GM12878 (cell line): ENCODE measurements around the gene NOD1.

Source experiments
- EZH2 ChIP-seq: IDR thresholded peaks from 2 replicates; pipeline ENCODE4 v1.6.1; 2012; ENCODE audit warnings: low read depth, mild to moderate bottlenecking, control low read depth, inconsistent platforms, low read length, borderline replicate concordance; ENCODE audit not compliant: control insufficient read depth
- IRF3 ChIP-seq: fragments of 450-650 bp; IDR thresholded peaks from 2 replicates; pipeline ENCODE4 v1.6.1; 2014; ENCODE audit warnings: mild to moderate bottlenecking
- SMC3 ChIP-seq: IDR thresholded peaks from 2 replicates; pipeline ENCODE4 v1.6.1; 2011; ENCODE audit warnings: low read length, improper control_type of control experiment, borderline replicate concordance
- TF ChIP-seq, protein P1 (sequence below), 3 experiments: IDR thresholded peaks in 2 of 3; conservative IDR thresholded peaks in 1 of 3; 2 replicates each; pipeline ENCODE4 v1.5.1; 2011; ENCODE audit warnings: low read depth in 3 of 3, low read length in 3 of 3, mild to moderate bottlenecking in 3 of 3, control low read depth in 2 of 3, moderate library complexity in 2 of 3, inconsistent platforms in 1 of 3, mixed read lengths in 1 of 3; ENCODE audit not compliant: control insufficient read depth in 2 of 3, insufficient read depth in 1 of 3; ENCODE audit errors: extremely low read depth in 1 of 3

GRCh38 chr7:30514177-30514576 lies 35.6 kb upstream of the NOD1 start:
- TF ChIP-seq SMC3 (no peak), EZH2 (no peak), IRF3 (no peak)
- TF ChIP-seq, protein P1, sequence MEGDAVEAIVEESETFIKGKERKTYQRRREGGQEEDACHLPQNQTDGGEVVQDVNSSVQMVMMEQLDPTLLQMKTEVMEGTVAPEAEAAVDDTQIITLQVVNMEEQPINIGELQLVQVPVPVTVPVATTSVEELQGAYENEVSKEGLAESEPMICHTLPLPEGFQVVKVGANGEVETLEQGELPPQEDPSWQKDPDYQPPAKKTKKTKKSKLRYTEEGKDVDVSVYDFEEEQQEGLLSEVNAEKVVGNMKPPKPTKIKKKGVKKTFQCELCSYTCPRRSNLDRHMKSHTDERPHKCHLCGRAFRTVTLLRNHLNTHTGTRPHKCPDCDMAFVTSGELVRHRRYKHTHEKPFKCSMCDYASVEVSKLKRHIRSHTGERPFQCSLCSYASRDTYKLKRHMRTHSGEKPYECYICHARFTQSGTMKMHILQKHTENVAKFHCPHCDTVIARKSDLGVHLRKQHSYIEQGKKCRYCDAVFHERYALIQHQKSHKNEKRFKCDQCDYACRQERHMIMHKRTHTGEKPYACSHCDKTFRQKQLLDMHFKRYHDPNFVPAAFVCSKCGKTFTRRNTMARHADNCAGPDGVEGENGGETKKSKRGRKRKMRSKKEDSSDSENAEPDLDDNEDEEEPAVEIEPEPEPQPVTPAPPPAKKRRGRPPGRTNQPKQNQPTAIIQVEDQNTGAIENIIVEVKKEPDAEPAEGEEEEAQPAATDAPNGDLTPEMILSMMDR (IDR thresholded peaks at IDR 0.05 in 2 of 3, conservative IDR thresholded peaks at IDR 0.05 in 1 of 3; ENCODE audit: control insufficient read depth in 2 of 3, extremely low read depth in 1 of 3, insufficient read depth in 1 of 3, low read depth in 3 of 3, low read length in 3 of 3): no peak
